Breast epithelium (tissue), 3 donors: ENCODE measurements around the gene ANKRD39.

Source experiments
- POLR2A ChIP-seq: fragments of 450-650 bp; IDR thresholded peaks from one replicate; pipeline ENCODE4 v1.6.1; 2016; ENCODE audit warnings: antibody characterized with exemption, mild to moderate bottlenecking, moderate library complexity
- POLR2AphosphoS5 ChIP-seq, 3 donors: sonication (generic); formaldehyde crosslinking; IDR thresholded peaks; one replicate each; pipeline ENCODE4 v1.6.1; 2017; ENCODE audit warnings: antibody characterized with exemption in 3 of 3
- TF ChIP-seq, protein P1 (sequence below), 3 donors: fragments of 450-650 bp; IDR thresholded peaks; one replicate each; pipeline ENCODE4 v1.5.1; 2016 to 2017; ENCODE audit warnings: antibody characterized with exemption in 3 of 3, mild to moderate bottlenecking in 3 of 3, moderate library complexity in 3 of 3

DNA sequence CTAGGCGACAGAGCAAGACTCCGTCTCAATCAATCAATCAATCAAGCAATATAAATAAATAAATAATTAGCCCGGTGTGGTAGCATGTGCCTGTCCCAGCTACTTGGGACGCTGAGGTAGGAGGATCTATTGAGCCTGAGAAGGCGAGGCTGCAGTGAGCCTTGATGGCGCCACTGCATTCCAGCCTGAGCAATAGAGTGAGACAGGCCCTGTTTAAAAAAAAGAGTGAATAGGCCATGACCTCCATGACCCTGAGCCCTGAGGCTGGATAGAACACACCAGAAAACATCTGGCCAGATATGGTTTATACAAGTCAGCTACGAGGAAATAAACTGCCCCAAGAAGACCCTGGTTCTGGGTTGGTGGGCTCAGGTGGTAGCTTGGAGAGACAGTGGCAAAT lies 32.4 kb upstream of the ANKRD39 start:
- TF ChIP-seq POLR2AphosphoS5 (IDR thresholded peaks at IDR 0.05) (no peak), POLR2A (no peak)
- TF ChIP-seq, protein P1, sequence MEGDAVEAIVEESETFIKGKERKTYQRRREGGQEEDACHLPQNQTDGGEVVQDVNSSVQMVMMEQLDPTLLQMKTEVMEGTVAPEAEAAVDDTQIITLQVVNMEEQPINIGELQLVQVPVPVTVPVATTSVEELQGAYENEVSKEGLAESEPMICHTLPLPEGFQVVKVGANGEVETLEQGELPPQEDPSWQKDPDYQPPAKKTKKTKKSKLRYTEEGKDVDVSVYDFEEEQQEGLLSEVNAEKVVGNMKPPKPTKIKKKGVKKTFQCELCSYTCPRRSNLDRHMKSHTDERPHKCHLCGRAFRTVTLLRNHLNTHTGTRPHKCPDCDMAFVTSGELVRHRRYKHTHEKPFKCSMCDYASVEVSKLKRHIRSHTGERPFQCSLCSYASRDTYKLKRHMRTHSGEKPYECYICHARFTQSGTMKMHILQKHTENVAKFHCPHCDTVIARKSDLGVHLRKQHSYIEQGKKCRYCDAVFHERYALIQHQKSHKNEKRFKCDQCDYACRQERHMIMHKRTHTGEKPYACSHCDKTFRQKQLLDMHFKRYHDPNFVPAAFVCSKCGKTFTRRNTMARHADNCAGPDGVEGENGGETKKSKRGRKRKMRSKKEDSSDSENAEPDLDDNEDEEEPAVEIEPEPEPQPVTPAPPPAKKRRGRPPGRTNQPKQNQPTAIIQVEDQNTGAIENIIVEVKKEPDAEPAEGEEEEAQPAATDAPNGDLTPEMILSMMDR (IDR thresholded peaks at IDR 0.05): no peak
